Measurements from ENCODE around the gene MYH13.

The MYH13 gene

DNA sequence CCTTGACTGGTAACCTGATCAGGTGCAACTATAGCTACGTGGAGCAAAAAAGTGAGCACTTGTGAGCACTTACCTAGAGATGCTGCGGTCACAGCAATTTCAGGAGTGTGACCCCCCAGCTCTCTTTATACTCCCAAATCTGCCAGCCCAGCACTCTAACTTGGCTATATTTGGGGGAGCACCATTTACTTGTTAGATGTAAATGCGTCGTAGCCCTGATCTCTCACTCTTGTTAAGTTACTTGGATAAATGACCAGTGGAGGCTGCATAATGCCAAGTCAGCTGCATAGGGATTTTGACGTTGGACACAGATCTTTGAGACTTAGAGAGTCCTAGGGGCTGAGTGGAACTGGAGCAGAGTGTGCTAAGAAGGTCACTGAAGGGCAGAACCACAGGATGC, at the start of gene MYH13:
Gene MYH13, minus strand, starts transcription at position 101 of the 400 bp plus-strand sequence. CDS start 8,476 bp downstream, outside the sequence.
- no peak for DNase-seq

DNA sequence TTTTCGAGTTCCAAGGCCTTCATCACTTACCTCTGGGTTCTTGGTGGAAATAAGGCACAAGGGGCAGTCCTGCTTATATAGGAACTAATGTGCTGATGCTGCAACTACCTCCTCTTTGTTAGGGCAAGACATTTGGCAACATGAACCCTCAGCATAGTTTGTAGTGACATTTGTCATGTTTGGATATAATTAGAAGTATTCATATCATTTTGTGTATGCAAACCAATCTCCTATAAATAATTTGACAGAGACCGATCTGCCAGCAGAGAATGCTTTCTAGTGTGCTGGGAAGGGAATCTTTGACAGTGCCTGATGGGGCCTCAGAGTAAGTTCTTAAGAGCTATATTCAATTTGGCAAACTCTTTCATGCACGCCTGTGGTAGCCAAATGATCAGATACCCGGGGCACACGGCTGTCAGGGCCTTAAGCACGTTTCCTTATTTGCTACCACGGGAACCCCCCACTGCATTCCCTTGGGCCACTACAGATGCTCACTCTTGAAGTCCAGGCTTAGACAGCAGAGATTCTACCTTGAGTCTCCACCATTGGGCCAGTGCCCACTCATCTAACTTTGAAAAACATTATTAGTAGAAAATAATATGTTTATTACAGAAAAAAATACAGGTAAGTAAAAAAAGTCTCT, 49.2 kb upstream of the MYH13 start, which contains the start of gene MYH8:
Gene MYH8, minus strand, starts transcription at position 51 of the 643 bp plus-strand sequence. CDS start 1,723 bp downstream, outside the sequence.
- DNase-seq = no peak

DNA sequence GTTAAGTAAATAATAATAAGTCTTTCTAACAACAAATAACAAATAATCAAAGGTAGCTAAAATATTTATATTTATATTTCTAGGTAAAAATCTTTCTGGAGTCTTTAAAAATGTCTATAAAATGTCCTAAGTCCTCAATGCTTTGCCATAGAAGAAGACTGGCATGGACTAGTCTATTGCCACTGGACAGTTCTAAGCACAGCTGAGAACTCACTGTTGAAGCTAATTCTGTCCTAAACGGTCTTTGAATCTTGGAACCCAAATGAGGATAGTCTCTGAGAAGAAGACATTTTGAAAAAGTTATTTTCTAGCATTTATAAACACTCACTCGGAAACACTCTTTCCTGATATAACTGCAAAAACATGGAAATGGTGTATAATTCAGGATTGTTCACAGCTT, 48.4 kb upstream of the MYH13 start:
- no peak for DNase-seq

DNA sequence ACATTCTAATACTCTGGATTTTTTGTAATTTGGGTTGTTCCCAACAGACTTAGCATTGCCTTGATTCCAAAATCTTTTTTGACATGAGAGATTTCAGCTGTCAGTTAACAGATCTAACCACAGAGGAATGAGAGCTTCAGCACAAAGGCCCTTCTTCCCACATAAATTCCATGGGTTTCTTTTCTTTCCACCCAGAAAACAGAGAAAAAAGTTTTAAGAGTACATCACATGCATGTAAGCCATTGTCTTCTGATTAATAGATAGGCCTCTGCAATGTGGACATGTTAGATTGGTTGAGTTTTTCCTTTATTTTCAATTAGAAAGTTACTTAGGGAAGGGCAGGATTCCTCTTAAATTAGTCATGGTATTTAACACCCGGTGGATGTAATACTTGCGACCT, 48.0 kb upstream of the MYH13 start:
- DNase-seq = no peak

DNA sequence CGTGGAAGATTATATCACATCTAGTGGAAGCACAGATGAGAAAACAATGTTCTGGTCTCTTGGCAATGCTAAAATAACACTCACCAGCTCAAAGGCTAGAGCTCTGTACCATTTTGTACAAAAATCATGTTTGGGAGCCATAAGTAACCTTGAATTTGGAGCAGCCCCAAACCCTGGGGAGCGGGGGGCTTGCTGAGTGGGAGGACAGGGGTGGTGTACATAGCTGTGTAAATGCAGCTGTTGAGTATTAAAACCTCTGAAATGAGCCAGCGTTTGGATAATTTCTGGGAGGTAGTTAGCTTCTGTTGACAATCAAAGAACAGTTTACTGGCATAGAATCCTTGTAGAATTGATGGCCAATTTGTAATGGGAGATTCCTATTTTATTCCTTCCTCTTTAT, 44.6 kb upstream of the MYH13 start:
- DNase-seq = no peak

DNA sequence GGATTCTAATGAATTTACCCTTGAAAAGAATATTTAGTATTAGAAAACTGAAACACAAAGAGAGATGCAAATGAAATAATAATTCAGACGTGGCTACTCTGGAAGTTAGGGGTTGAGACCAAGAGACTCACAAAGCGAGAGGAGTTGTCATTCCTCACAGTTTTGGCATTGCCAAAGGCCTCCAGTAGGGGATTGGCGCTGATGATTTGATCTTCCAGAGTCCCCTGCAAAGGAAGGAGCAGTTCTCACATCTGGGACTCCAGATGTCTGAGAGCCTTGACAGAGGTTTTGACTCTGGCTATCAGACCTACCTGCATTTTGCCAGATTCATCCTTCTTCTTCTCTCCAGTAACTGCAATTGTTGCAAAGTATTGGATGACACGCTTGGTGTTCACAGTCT, 42.4 kb upstream of the MYH13 start:
- no peak for DNase-seq

DNA sequence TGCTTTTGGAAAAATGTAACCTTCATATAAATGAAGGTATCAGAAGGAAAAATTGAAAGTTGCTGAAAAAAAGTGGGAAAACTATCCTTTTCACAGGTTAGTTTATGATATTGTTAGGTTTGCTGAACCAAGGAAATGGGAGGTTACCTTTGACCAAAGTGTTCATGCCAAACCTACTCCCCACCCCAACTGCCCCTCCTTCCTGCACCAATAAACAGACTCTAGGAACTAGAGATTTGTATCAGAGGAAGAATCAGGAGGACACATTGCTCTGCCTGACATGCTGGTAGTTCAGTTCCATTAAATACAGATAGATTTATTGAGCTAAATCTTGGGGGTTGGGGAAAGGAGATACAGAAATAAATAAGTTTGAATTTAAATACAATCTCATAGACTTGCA, 30.8 kb upstream of the MYH13 start:
- DNase-seq = no peak

DNA sequence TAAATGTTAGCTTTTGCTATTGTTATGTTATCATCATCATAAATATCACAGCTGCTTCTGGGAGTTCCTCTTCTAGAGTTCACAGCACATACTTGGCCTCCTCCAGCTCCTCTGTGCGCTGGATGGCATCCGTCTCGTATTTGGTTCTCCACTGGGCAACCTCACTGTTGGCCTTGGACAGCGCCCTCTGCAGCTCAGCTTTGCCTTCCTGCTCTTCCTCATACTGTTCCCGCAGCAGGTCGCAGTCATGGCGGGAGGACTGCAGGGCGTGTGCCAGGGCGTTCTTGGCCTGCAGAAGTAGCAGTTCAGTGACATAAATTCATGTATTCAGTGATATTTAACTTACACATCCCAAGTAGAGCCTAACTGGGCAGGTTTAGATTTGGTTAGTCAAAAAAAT, 25.5 kb upstream of the MYH13 start:
- no peak for DNase-seq

DNA sequence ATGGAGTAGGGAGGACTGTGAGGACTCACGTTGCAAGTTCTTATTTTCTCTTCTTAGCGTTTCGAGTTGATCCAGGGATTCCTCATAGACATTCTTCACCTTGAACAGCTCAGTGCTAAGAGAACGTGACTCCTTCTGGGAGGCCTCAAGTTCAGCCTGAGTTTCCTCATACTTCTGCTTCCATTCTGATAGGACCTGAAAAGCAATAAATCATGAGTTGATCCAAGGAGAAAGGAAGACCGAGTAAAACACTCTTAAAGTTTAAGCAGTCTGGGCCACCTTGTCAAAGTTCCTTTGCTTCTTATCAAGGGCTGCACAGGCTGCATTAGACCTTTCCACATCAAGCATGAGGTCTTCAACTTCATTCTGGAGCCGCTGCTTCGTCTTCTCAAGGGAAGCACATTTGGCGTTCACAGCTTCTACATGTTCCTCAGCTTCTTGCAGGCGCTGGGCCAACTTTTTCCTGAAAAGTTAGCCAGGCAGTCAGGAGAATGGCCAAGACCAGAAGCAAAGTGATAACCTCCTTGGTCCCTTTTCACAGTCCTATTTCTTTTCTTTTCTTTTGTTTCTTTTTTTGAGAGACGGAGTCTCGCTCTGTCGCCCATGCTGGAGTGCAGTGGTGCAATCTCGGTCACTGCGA, 23.8 kb upstream of the MYH13 start:
- no peak for DNase-seq

DNA sequence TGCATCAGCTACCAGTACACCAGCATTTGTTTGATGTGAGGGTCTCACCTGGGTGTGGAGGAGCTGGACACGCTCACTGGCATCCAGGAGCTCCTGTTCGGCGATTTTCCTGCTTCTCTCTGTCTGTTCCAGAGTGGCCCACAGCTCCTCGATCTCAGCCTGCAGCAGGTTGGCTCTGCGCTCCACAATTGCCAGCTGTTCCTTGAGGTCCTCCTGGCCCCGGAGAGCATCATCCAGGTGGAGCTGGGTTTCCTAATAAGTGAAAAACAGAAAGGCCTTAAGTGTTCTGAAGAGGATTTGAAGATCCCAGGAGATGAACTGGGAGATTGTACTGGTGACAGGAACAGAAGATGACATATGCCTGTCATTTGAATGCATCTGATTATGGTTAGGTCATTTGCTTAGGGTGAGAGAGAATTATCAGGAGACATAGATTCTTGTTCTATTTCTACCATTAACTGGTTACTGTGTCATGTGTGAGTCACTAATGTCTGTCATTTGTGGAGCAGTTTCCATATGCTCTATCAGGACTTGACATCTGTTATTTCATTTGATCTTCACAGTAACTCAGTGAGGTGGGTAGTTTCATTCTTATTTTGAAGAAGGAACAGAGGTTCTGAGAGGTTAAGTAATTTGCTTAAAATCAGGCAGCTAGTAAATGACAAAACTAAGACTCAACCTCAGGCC, 21.5 kb upstream of the MYH13 start:
- DNase-seq = no peak

DNA sequence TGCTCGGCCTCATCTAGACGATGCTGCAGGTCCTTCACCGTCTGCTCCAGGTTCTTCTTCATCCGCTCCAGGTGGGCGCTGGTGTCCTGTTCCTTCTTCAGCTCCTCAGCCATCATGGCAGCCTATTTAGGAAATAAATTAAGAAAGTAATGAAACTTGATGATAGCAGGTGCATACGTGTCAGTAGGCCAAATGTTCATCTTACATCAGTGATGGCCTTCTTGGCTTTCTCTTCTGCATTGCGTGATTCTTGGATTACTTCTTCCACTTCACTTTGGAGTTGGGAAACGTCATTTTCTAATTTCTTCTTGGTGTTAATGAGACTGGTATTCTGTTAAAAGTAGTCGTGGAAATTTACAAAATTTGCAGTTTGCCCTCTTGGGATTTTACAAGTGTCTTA, 20.1 kb upstream of the MYH13 start:
- no peak for DNase-seq

DNA sequence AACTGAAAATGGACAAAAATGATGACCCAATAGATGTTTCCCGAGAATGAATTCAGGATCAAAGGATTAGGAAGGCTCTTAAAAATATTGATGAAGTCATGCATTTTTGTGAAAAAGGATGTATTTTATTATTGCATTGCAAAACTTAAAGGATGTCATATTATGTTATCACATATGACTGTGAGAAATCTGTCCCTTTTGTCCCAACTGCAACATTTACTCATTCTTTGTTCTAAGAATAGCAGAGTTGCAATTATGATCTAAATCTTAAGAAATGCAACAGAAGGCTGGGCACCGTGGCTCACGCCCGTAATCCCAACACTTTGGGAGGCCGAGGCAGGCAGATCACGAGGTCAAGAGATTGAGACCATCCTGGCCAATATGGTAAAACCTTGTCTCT, 13.1 kb upstream of the MYH13 start:
- DNase-seq = no peak

DNA sequence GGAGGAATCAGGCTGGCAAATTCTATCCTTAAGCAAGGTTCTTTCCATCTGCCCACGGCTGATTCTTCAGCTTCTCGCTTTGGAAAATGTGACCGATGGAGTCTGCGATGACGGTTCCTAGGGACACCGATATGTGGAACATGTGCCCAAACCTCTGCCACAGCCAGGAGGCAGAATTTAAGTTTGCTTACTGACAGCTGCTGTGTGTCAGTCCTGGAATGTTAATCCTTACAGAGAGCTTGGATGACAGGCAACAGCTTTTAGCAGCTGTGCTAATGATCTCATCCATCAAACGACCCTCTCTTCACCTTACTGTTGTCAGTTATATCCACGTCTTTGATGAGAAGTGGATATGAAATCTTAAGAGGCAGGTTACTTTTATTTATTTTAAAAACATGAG, 11.4 kb upstream of the MYH13 start:
- no peak for DNase-seq

DNA sequence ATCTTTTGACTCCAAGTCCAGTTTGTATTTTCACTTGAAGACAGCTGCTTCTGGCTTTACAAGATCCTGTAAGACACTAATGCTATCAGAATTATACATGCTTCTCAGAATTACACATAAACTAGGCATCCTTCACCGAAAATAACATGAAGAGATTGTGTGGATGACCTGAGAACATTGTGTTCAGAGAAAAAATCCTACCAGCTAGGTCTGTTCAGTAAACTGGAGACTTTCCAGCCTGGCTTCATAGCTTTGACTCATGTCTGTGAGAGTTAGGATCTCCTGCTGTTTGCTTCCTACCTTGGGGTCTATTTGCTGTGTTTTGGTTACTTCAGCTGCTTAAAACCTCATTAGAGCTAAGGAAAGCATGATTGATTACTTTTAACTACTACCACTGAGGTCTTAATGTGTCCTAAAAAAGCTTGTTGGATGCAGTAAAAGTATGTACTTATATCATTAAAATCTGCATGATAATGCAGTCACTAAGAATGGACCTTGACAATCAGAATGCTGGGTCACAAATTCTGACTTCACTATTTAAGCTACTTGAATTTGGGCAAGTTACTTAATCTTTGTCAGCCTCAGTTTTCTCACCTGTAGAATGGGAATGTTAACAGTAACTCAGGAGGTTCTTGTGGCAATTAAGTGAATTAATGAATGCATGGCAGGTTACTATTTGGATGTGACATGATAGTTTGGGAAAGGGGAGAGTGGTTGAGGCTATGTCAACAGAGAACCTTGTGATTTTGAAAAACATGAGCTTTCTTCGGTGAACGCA, 8.0 kb upstream of the MYH13 start:
- DNase-seq = no peak

DNA sequence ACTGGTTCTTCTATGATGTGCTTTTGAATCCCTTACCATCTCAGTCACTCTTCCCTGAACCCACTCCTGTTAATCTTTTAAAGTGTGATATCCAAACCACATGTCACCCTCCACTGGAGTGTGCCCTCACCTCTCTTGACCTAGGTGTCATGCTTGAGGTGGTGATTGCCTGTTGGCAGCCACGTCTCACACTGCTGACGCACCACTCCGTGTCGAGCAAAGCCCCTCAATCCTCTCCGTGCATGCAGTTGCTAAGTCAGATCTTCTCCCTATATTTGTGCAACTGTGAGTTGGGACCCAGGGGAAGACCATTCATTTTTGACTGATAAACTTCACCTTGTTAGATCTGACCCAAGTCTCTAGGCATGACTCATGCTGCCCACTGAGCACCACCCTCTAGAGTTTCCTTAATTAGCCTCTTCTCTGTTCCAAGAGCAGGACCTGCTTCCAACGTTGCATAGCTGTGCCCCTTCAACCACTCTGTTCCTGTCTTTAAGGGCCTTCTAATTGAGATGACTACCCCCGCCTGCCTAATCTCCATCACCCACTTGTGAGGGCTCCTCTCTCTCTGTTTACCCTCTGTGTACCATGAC, 2.7 kb downstream of the MYH13 start:
- no peak for DNase-seq

DNA sequence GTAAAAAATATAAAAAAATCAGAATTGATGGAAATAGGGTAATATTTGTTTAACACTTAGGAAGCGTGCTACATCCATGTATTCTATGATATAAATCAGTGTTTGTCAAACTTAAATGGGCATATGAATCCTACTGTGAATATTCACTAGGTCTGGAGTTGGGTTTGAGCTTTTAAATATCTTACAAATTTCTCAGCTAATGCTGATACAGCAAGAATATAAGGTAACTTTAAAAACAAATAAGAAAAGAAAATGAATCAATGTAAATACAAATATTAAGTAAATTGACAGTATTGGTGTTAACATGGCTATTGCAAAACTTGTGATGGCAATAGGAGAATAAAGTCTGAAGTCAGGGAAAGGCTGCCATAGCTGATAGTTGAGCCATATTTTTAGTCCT, 3.6 kb downstream of the MYH13 start:
- DNase-seq = no peak

DNA sequence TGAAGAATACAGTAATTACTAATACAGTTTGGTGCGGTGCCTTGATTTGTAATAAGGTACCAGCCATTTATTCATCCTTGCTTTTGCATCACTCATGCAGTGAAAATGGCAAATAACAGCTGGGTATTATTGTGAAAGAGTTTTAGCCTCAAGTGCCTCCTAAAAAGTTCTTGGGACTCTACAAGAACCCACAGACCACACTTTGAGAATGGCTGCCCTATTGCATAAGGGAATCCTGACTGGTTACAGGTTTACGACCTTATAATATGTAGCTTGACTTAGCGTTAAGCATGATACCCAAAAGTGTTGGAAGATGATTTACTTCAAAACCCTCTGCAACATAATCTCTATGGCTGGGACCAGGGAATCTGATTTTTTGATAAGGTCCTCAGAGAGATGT, 4.2 kb downstream of the MYH13 start:
- no peak for DNase-seq

DNA sequence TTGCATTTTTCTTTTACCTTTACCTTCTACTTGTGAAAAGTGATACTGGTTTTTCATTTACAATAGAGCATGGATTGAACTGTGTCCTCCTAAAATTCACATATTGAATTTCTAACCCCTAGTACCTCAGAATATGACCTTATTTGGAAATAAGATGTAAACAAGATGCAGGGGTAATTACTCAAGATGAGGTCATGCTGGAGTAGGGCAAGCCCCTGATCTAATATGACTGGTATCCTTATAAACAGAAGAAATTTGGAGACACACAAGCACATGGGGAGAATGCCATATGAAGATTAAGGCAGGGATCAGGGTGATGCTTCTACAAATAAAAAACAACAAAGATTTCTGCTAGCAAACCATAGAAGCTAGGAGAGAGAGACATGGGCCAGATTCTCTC, 12.2 kb downstream of the MYH13 start:
- DNase-seq = no peak

DNA sequence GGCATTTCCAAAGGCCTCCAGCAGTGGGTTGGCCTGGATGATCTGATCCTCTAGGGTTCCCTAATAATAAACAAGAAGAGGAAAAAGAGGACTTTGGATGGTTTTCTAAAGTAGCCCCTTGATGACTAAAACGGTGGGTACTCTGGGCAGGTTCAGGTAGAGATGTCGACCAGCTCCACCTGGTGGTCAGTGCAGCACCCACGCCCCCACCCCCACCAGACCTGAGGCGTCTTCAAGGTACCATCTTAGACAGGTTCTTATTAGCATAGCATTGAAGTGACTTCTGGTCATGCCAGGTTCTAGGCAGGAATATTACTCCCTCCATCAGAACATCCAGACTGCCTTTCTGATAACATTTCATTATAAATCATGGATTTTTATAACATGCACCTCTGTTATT, 15.0 kb downstream of the MYH13 start:
- no peak for DNase-seq

DNA sequence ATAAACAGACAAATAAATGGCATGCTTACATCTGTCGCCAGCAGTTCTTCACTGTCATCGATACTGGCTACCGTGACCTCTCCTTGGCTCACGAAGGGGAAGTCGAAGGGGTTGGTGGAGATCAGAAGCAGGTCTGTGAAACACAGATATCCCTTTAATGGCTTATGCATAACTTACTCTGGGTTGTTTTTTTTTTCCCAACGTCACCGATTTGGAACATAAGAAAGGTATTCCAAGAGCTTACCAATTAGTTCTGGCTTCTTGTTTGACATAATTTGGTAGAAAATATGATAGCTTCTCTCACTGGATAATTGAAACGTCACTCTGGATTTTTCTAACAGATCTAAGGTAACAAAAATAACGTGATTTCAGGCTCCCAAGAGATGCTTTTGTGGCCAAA, 18.2 kb downstream of the MYH13 start:
- no peak for DNase-seq

DNA sequence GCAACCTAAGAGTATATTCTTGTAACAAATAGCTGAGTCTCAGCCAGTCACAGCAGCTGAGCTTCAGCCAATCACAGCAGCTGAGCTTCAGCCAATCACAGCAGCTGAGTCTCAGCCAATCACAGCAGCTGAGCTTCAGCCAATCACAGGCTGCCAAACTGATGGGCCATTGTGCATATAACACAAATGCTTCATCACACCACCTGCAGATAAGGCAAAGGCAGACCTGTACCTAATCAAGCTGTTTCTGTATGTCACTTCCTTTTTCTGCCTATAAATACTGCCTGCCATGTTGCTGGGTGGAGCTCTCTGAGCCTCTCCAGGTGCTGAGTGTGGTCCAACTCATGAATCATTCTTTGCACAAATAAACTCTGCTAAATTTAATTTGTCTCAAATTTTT, 19.9 kb downstream of the MYH13 start:
- no peak for DNase-seq

DNA sequence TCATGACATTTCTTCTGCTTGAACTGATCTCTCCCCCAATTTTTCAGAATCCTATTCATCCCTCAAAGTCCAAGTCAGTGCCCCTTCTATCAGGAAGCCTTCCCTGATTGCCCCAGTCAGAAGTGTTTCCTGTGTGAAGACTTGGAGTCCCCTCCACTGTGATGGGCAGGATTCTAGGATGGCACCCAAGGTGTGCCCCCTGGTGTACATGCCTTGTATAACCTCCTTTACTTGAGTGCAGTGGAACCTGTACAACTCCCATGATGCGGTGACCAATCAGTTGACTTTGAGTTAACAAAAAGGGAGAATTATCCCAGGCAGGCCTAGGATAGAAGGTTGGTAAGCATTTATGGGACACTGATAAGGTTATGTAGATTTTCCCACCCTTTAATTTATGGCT, 23.4 kb downstream of the MYH13 start:
- no peak for DNase-seq

DNA sequence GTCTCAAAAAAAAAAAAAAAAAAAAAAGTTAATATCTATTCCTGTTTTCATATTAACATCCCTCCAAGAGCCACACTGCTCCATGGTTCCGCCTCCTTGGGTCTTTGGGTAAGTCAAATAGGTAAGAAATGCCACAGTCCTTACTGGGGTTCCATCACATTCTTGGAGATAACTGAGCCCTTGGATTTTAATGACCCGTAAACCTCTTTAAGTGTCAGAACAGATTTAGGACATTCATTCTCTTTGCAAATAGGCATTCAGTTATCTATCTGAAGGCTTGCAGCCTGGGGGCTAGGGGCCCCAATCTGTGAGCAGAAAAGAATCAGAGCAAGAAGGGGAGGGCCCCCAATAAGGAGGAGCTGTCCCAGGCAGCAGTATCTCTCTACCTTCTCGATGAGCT, 28.0 kb downstream of the MYH13 start:
- DNase-seq = no peak
